MCF 10A (cell line): ENCODE results near the gene NPPA. TPM values are rescaled to one million over a fixed set of nuclear protein-coding genes. Genes with fewer than 3 reads are reported as not detected.
A peak's percentile ranks its signal among the peaks of the same experiment; 100 is the strongest.

ENCODE experiments used
- BruUV-seq: library from RNA; stranded (reverse); fragments of 400-500 nt; replicated peaks from 2 replicates; lab custom pipeline; 2021; lab: Mats Ljungman, UMichigan
- CTCF ChIA-PET: fragments of 300-600 bp; sonication (Branson Sonifier 250); formaldehyde crosslinking; extraction: SDS; loops from one replicate; lab custom pipeline; 2021; ENCODE audit warnings: antibody characterized with exemption, inconsistent platforms; lab: Yijun Ruan, JAX
- POLR2A ChIA-PET: fragments of 300-600, 350-650 bp; sonication (Branson Sonifier 250); formaldehyde crosslinking; extraction: SDS; loops from one replicate; lab custom pipeline; 2020; ENCODE audit warnings: antibody characterized with exemption, inconsistent platforms; lab: Yijun Ruan, JAX
- DNase-seq: peaks from one replicate; pipeline ENCODE4 v3.0.0-alpha.2; 2018; ENCODE audit not compliant: unreplicated experiment
- H3K27ac Mint-ChIP-seq: one replicate; pipeline ENCODE4 v1.8.0; 2022; ENCODE audit warnings: mild to moderate bottlenecking, low read depth, mixed read lengths; ENCODE audit not compliant: unreplicated experiment
- H3K27me3 Mint-ChIP-seq: one replicate; pipeline ENCODE4 v1.8.0; 2022; ENCODE audit warnings: mixed read lengths; ENCODE audit not compliant: insufficient read depth, unreplicated experiment
- H3K36me3 Mint-ChIP-seq: one replicate; pipeline ENCODE4 v1.8.0; 2022; ENCODE audit warnings: mild to moderate bottlenecking, moderate library complexity, mixed read lengths; ENCODE audit not compliant: insufficient read depth, unreplicated experiment
- H3K4me1 Mint-ChIP-seq: one replicate; pipeline ENCODE4 v1.8.0; 2022; ENCODE audit warnings: mixed read lengths; ENCODE audit not compliant: insufficient read depth, unreplicated experiment
- H3K4me3 Mint-ChIP-seq: one replicate; pipeline ENCODE4 v1.8.0; 2022; ENCODE audit warnings: mild to moderate bottlenecking, moderate library complexity, mixed read lengths; ENCODE audit not compliant: unreplicated experiment
- H3K9me3 Mint-ChIP-seq: one replicate; pipeline ENCODE4 v1.8.0; 2022; ENCODE audit warnings: mixed read lengths; ENCODE audit not compliant: unreplicated experiment
- intact Hi-C: fragments of 100-400 bp; cut with micrococcal nuclease; formaldehyde crosslinking; loops from 2 replicates; pipeline ENCODE4 v1.14.1; 2022
- total RNA-seq: library from RNA; stranded (reverse); gene quantifications from 2 replicates; pipeline ENCODE4 v1.2.3, GENCODE V29; 2022
- TF ChIP-seq, protein P1 (sequence below): fragments of 200-600 bp; IDR thresholded peaks from one replicate; pipeline ENCODE4 v1.8.0; 2022; ENCODE audit warnings: antibody characterized with exemption, mild to moderate bottlenecking; ENCODE audit not compliant: unreplicated experiment

NPPA gene
- total RNA-seq, 1 experiment from 2014 or later, result not detected

DNA sequence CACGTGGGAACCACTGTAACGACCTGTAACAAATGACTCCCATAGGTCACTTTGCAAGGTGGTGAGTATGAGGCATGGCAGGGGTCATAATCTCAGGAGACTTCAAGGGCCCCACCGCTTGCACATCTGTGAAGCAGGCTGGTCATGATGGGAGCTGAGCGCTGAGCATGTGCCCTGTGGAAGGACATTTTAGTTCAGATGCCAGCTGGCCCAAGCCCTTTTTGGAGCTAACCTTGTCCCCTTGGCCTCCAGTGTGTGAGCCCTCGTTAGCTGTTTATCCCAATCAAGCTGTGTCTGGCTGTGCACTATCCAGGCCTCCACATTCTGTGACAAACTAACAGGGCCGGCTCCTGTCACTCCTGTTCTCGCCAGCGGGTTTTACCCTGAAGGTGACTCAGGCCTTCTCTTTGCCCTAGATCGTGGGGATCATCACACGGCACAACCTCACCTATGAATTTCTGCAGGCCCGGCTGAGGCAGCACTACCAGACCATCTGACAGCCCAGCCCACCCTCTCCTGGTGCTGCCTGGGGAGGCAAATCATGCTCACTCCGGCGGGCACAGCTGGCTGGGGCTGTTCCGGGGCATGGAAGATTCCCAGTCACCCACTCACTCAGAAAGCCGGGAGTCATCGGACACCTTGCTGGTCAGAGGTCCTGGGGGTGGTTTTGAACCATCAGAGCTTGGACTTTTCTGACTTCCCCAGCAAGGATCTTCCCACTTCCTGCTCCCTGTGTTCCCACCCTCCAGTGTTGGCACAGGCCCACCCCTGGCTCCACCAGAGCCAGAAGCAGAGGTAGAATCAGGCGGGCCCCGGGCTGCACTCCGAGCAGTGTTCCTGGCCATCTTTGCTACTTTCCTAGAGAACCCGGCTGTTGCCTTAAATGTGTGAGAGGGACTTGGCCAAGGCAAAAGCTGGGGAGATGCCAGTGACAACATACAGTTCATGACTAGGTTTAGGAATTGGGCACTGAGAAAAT is 7.6 kb downstream of the NPPA start:
- no peaks in the 10 kb centered on the region for H3K27me3 Mint-ChIP-seq
- peaks cover 65% of the 10 kb centered on the region for H3K36me3 Mint-ChIP-seq
- no peaks in the 10 kb centered on the region for H3K9me3 Mint-ChIP-seq
- no peak overlapping the region for H3K4me3 Mint-ChIP-seq
- ChIA-PET POLR2A (interaction anchor here (0.6 to 6.1 kb wide), 3 partner anchors 13 to 69 kb away, joined by 3 to 56 read pairs (median 4); partner anchors contain the start of gene NPPB), CTCF (interaction anchor here (0.6 to 5.0 kb wide), 10 partner anchors 15 to 192 kb away, joined by 3 to 37 read pairs (median 5); no protein-coding TSS in a partner anchor)
- intact Hi-C loops, result no loop called here
- H3K4me1 Mint-ChIP-seq, result no peaks in the 10 kb centered on the region
- no peak for DNase-seq
- H3K27ac Mint-ChIP-seq, result peak overlapping the region; percentile 23
- TF ChIP-seq, protein P1, sequence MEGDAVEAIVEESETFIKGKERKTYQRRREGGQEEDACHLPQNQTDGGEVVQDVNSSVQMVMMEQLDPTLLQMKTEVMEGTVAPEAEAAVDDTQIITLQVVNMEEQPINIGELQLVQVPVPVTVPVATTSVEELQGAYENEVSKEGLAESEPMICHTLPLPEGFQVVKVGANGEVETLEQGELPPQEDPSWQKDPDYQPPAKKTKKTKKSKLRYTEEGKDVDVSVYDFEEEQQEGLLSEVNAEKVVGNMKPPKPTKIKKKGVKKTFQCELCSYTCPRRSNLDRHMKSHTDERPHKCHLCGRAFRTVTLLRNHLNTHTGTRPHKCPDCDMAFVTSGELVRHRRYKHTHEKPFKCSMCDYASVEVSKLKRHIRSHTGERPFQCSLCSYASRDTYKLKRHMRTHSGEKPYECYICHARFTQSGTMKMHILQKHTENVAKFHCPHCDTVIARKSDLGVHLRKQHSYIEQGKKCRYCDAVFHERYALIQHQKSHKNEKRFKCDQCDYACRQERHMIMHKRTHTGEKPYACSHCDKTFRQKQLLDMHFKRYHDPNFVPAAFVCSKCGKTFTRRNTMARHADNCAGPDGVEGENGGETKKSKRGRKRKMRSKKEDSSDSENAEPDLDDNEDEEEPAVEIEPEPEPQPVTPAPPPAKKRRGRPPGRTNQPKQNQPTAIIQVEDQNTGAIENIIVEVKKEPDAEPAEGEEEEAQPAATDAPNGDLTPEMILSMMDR, result no peak
- BruUV-seq, result no TSS peak

DNA sequence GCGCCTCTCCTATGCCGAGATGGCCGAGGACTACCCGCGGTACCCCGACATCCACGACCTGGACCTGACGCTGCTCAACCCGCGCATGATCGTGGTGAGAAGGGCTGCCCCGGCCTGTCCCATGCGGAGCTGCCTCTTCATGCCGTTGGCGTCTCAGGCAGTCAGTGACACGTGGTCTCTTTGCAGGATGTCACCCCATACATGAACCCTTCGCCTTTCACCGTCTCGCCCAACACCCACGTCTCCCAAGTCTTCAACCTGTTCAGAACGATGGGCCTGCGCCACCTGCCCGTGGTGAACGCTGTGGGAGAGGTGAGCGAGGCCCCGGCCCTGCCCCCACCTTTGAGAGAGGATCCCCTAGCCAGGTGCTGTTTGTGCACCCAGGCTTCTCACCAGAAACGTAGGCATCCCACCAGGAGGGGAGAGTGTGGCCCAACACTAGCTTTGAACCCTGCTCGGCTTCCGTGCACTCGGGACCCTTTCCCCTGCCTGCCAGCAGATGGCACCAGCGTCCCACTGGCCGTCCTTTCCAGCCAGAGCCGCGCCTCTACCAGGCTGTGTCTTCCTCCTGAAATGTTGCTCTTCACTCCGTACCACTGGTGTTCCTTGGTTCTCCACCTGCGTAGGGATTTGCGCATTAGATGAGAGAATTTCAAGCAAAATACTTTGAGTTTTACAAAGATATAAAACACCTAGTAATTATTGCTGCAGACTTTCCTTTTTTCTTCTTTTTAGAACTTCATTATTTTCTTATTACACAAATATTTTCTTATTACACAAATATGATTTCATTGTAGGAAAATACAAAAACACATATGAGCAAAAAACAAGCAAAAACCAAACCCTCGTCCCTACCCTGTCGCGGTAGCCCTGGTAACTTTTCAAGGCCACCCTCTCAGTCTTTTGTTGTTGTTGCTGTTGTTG is 9.0 kb downstream of the NPPA start:
- Mint-ChIP-seq H3K4me1 (no peaks in the 10 kb centered on the region), H3K27me3 (no peaks in the 10 kb centered on the region), H3K4me3 (no peak overlapping the region), H3K36me3 (peaks cover 69% of the 10 kb centered on the region), H3K9me3 (no peaks in the 10 kb centered on the region), H3K27ac (no peak overlapping the region)
- no TSS peak for BruUV-seq
- TF ChIP-seq, protein P1, result peak; percentile 99
- intact Hi-C loops, result loop anchor here (1.0 kb wide), 3 partner anchors 56 to 129 kb away; no protein-coding TSS in a partner anchor
- ChIA-PET CTCF (interaction anchor here (0.7 to 5.0 kb wide), 21 partner anchors 9 to 200 kb away, joined by 3 to 37 read pairs (median 5); partner anchors contain the start of genes CLCN6 and NPPA), POLR2A (interaction anchor here (0.6 to 6.1 kb wide), 4 partner anchors 14 to 129 kb away, joined by 4 to 56 read pairs (median 5); partner anchors contain the start of gene NPPB)
- DNase-seq, result peak; percentile 59

DNA sequence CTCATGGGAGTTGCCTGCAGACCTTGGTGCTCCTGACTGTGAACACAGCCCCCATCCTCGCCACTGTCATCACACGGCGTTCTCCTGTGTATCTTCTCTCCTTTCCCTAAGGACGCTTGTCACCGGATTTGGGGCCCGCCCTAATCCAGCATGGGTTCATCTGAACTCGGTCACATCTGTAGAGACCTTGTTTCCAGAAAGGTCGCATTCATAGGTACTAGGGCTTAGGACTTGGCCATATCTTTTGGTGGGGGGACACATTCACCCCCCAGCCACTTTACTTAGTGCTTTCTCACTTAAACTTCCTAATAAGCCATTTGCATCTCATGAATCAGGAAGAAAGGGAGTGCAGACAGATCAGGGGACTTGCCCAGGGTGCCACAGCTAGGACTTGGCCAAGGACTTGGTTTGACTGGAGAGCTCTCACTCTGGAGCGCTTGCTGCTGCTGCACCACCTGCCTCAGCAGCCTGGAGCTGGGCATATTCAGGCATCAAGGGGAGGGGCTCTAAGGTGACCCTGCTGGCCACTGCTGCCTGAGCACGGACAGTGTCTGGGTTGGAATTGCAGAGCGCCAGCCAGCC is 9.7 kb downstream of the NPPA start:
- H3K4me1 Mint-ChIP-seq, result no peaks in the 10 kb centered on the region
- H3K9me3 Mint-ChIP-seq, result no peaks in the 10 kb centered on the region
- peaks cover 69% of the 10 kb centered on the region for H3K36me3 Mint-ChIP-seq
- no peak overlapping the region for H3K27ac Mint-ChIP-seq
- BruUV-seq, result no TSS peak
- ChIA-PET POLR2A (interaction anchor here (0.6 to 6.1 kb wide), 4 partner anchors 15 to 262 kb away, joined by 3 to 56 read pairs (median 5); no protein-coding TSS in a partner anchor), CTCF (interaction anchor here (0.7 to 5.0 kb wide), 22 partner anchors 9 to 200 kb away, joined by 3 to 37 read pairs (median 5); partner anchors contain the start of genes CLCN6 and NPPA)
- TF ChIP-seq, protein P1, result no peak
- H3K27me3 Mint-ChIP-seq, result no peaks in the 10 kb centered on the region
- no peak for DNase-seq
- H3K4me3 Mint-ChIP-seq, result no peak overlapping the region
- intact Hi-C loops, result loop anchor here (1.0 kb wide), 3 partner anchors 56 to 129 kb away; no protein-coding TSS in a partner anchor
